ENCODE measurements around the gene HPS1. TPM values are rescaled to one million over a fixed set of nuclear protein-coding genes. Genes with fewer than 3 reads are reported as not detected.

The HPS1 gene
- total and polyA plus RNA-seq, 2 donors (not counting 3 experiments of a cell fraction or from before 2014, with no cell fraction given), result 60.7 to 67.5 TPM

DNA sequence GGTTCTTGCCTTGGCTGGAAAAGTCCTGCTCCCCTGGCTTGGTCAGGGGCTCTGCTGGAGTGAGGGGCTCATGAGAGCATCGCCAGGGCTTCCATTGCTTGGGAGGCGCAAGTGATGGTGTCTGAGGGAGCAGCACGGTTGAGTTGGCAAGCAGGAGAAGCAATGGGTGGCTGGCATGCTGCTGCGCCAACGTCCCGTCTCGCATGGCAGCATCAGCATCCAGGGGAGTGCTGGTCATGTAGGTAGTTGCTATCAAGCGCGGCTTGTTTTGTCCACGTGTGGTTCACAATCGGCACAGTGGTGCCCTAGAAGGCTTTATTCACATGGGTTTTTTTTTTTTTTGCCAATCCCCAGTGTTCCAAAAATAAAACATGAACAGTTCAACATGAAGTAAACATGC, 35.6 kb downstream of the HPS1 start:
- CTCF ChIA-PET, result interaction anchor here (0.8 kb wide), 1 partner anchor 14 kb away, joined by 4 read pairs; no protein-coding TSS in a partner anchor
- H3K9ac ChIP-seq (replicated peaks; ENCODE audit: extremely low read depth, insufficient read depth, low read length), result no peak overlapping the region
- no peaks in the 10 kb centered on the region for H4K20me1 ChIP-seq (replicated peaks; ENCODE audit: control insufficient read depth, extremely low read depth, insufficient read depth, low read length)
- H3K4me3 ChIP-seq (replicated peaks in 1 of 3; ENCODE audit: insufficient read depth in 1 of 3, low read depth in 1 of 3, low read length in 3 of 3), result no peak overlapping the region
- no peaks in the 10 kb centered on the region for H3K27me3 ChIP-seq (ENCODE audit: control insufficient read depth in 2 of 2, insufficient read depth in 2 of 2, low read length in 2 of 2)
- no peaks in the 10 kb centered on the region for H3K9me3 ChIP-seq (replicated peaks; ENCODE audit: control insufficient read depth, insufficient read depth, low read length)
- no peak for FAIRE-seq
- H3K4me2 ChIP-seq (ENCODE audit: insufficient read depth, low read length), result no peak overlapping the region
- H3K36me3 ChIP-seq (ENCODE audit: control insufficient read depth in 2 of 2, extremely low read depth in 1 of 2, insufficient read depth in 2 of 2, low read length in 2 of 2), result no peaks in the 10 kb centered on the region
- no peak for DNase-seq (ENCODE audit: low read depth, low spot score)
- no peak for TF ChIP-seq POLR2AphosphoS5 (IDR thresholded peaks at IDR 0.05; ENCODE audit: insufficient read depth, low read depth, low read length)
- no peak for TF ChIP-seq GATA2 (IDR thresholded peaks at IDR 0.05; ENCODE audit: insufficient read depth, insufficient read length, low read depth, low read length)
- TF ChIP-seq JUN (IDR thresholded peaks at IDR 0.05; ENCODE audit: borderline replicate concordance, insufficient read depth, insufficient read length, low read depth), result no peak
- TF ChIP-seq, protein P1, sequence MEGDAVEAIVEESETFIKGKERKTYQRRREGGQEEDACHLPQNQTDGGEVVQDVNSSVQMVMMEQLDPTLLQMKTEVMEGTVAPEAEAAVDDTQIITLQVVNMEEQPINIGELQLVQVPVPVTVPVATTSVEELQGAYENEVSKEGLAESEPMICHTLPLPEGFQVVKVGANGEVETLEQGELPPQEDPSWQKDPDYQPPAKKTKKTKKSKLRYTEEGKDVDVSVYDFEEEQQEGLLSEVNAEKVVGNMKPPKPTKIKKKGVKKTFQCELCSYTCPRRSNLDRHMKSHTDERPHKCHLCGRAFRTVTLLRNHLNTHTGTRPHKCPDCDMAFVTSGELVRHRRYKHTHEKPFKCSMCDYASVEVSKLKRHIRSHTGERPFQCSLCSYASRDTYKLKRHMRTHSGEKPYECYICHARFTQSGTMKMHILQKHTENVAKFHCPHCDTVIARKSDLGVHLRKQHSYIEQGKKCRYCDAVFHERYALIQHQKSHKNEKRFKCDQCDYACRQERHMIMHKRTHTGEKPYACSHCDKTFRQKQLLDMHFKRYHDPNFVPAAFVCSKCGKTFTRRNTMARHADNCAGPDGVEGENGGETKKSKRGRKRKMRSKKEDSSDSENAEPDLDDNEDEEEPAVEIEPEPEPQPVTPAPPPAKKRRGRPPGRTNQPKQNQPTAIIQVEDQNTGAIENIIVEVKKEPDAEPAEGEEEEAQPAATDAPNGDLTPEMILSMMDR (IDR thresholded peaks at IDR 0.05; ENCODE audit: extremely low read depth in 1 of 2, insufficient read depth in 1 of 2, low read depth in 1 of 2, low read length in 2 of 2), result no peak
- TF ChIP-seq FOS (IDR thresholded peaks at IDR 0.05; ENCODE audit: borderline replicate concordance, insufficient read depth, low read length), result no peak
- TF ChIP-seq POLR2A (IDR thresholded peaks at IDR 0.05; ENCODE audit: low read depth, low read length), result no peak
- no peak for TF ChIP-seq MYC (IDR thresholded peaks at IDR 0.05; ENCODE audit: low read depth, low read length)
- no peak for TF ChIP-seq EZH2 (IDR thresholded peaks at IDR 0.05; ENCODE audit: borderline replicate concordance, low read depth, low read length, severe bottlenecking)
- TF ChIP-seq, protein P2, sequence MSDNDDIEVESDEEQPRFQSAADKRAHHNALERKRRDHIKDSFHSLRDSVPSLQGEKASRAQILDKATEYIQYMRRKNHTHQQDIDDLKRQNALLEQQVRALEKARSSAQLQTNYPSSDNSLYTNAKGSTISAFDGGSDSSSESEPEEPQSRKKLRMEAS (IDR thresholded peaks at IDR 0.05; ENCODE audit: insufficient read depth, insufficient read length), result no peak
- intact Hi-C loops (cut with micrococcal nuclease) (no loop called here), dilution Hi-C loops (cut with MboI; ENCODE audit: extremely low pct_ligation_motif_present, low sequenced_read_pairs) (no loop called here)
- H3K4me1 ChIP-seq (ENCODE audit: control insufficient read depth, extremely low read depth, insufficient read depth, low read length), result peaks cover 14% of the 10 kb centered on the region
- POLR2A ChIA-PET, result no interaction called here
- H3K79me2 ChIP-seq (ENCODE audit: control insufficient read depth, insufficient read depth, low read length), result no peaks in the 10 kb centered on the region
- no peak overlapping the region for H3K27ac ChIP-seq (ENCODE audit: insufficient read depth, low read depth, low read length)
- no TSS peak for BruUV-seq (replicated peaks)
- H3K9me1 ChIP-seq (replicated peaks; ENCODE audit: control insufficient read depth, extremely low read depth, insufficient read depth, low read length), result no peaks in the 10 kb centered on the region
- H2AFZ ChIP-seq (ENCODE audit: low read depth, low read length), result no peak overlapping the region

Data from endothelial cell of umbilical vein (primary cell).